ENCODE results near the gene RELT.

GRCh38 chr11:73389916-73390315, 13.7 kb downstream of the RELT start:
- TF ChIP-seq CTCF (IDR thresholded peaks at IDR 0.05; ENCODE audit: insufficient read depth, low read length, poor library complexity, severe bottlenecking) (no peak), EZH2phosphoT487 (conservative IDR thresholded peaks at IDR 0.05; ENCODE audit: low read length) (no peak)
